Measurements from ENCODE around the gene MYLK.
"Not testable (repeated sequence)": the region's sequence is repeated elsewhere in the genome, so short reads cannot be mapped to it uniquely, and the experiment has no call there.

The MYLK gene

GRCh38 chr3:123708531-123708930, 175.6 kb downstream of the MYLK start:
- peak in 1 of 10 donors; percentile 39 for DNase-seq
- intact Hi-C loops (cut with DNase I): no loop called here

- intact Hi-C loops (cut with DNase I): not testable (repeated sequence)
- peak in 1 of 10 donors; percentile 47 for DNase-seq
These were observed 176.5 kb downstream of the MYLK start for GRCh38 chr3:123707641-123708040.

GRCh38 chr3:123706871-123707270, 177.3 kb downstream of the MYLK start:
- DNase-seq: peak in 1 of 10 donors; percentile 65
- intact Hi-C loops (cut with DNase I): no loop called here

- intact Hi-C loops (cut with DNase I): no loop called here
- DNase-seq: peak in 1 of 10 donors; percentile 35
These were observed 178.4 kb downstream of the MYLK start for GRCh38 chr3:123705488-123706285.

GRCh38 chr3:123703663-123704062, 180.5 kb downstream of the MYLK start:
- intact Hi-C loops (cut with DNase I): loop anchor here (5.0 kb wide), 1 partner anchor 51 kb away; no protein-coding TSS in a partner anchor

GRCh38 chr3:123702720-123703119, 181.4 kb downstream of the MYLK start:
- DNase-seq: peak in 1 of 10 donors; percentile 18
- intact Hi-C loops (cut with DNase I): loop anchor here (5.0 kb wide), 1 partner anchor 50 kb away; no protein-coding TSS in a partner anchor

More at GRCh38 chr3:123703663-123704062, 180.5 kb downstream of the MYLK start:
- DNase-seq: not testable (repeated sequence)

GRCh38 chr3:123702057-123702456, 182.1 kb downstream of the MYLK start:
- intact Hi-C loops (cut with DNase I): loop anchor here (5.0 kb wide), 1 partner anchor 50 kb away; no protein-coding TSS in a partner anchor
- DNase-seq: peak in 9 of 10 donors; percentile 35 to 92 (median 64)

GRCh38 chr3:123700791-123701722, 183.1 kb downstream of the MYLK start:
- intact Hi-C loops (cut with DNase I): loop anchor here (5.0 kb wide), 1 partner anchor 49 kb away; no protein-coding TSS in a partner anchor
- DNase-seq: peak in 1 of 10 donors; percentile 81

- intact Hi-C loops (cut with DNase I): no loop called here
These were observed 185.3 kb downstream of the MYLK start for GRCh38 chr3:123698813-123699212.

GRCh38 chr3:123696808-123697207, 187.3 kb downstream of the MYLK start:
- intact Hi-C loops (cut with DNase I): no loop called here
- DNase-seq: peak in 1 of 10 donors; percentile 36

More at GRCh38 chr3:123698813-123699212, 185.3 kb downstream of the MYLK start:
- DNase-seq: peak in 1 of 10 donors; percentile 52

- intact Hi-C loops (cut with DNase I): no loop called here
- peak in 1 of 10 donors; percentile 72 for DNase-seq
These were observed 188.1 kb downstream of the MYLK start for GRCh38 chr3:123695731-123696640.

GRCh38 chr3:123695152-123695551, 189.0 kb downstream of the MYLK start:
- intact Hi-C loops (cut with DNase I): no loop called here
- DNase-seq: peak in 1 of 10 donors; percentile 40

- intact Hi-C loops (cut with DNase I): no loop called here
These were observed 189.6 kb downstream of the MYLK start for GRCh38 chr3:123694366-123695087.

GRCh38 chr3:123693584-123694190, 190.4 kb downstream of the MYLK start:
- DNase-seq: peak in 1 of 10 donors; percentile 56
- intact Hi-C loops (cut with DNase I): no loop called here

More at GRCh38 chr3:123694366-123695087, 189.6 kb downstream of the MYLK start:
- peak in 1 of 10 donors; percentile 59 for DNase-seq

GRCh38 chr3:123692671-123693070, 191.5 kb downstream of the MYLK start:
- peak in 1 of 10 donors; percentile 76 for DNase-seq
- intact Hi-C loops (cut with DNase I): no loop called here

- intact Hi-C loops (cut with DNase I): no loop called here
- DNase-seq: no peak
These were observed 192.1 kb downstream of the MYLK start for GRCh38 chr3:123692041-123692440.

GRCh38 chr3:123689831-123690230, 194.3 kb downstream of the MYLK start:
- DNase-seq: peak in 2 of 10 donors; percentile 14 to 29
- intact Hi-C loops (cut with DNase I): no loop called here

GRCh38 chr3:123688241-123688747, 195.8 kb downstream of the MYLK start:
- intact Hi-C loops (cut with DNase I): no loop called here
- DNase-seq: no peak

Measured in posterior cingulate gyrus (tissue), 11 donors.